DOHH2 (cell line): ENCODE measurements around the gene LRRC56.

Experiments used
- EZH2phosphoT487 ChIP-seq: fragments of 200-600 bp; sonication (generic); IDR thresholded peaks from 2 replicates; pipeline ENCODE4 v1.6.1; 2017; ENCODE audit warnings: borderline replicate concordance, mild to moderate bottlenecking, antibody characterized with exemption, low read length, moderate library complexity, mixed read lengths
- TF ChIP-seq, protein P1 (sequence below): fragments of 200-600 bp; sonication (generic); IDR thresholded peaks from one replicate; pipeline ENCODE4 v1.5.1; 2014; ENCODE audit warnings: antibody characterized with exemption, mild to moderate bottlenecking, low read depth, low read length; ENCODE audit not compliant: poor library complexity, severe bottlenecking

DNA sequence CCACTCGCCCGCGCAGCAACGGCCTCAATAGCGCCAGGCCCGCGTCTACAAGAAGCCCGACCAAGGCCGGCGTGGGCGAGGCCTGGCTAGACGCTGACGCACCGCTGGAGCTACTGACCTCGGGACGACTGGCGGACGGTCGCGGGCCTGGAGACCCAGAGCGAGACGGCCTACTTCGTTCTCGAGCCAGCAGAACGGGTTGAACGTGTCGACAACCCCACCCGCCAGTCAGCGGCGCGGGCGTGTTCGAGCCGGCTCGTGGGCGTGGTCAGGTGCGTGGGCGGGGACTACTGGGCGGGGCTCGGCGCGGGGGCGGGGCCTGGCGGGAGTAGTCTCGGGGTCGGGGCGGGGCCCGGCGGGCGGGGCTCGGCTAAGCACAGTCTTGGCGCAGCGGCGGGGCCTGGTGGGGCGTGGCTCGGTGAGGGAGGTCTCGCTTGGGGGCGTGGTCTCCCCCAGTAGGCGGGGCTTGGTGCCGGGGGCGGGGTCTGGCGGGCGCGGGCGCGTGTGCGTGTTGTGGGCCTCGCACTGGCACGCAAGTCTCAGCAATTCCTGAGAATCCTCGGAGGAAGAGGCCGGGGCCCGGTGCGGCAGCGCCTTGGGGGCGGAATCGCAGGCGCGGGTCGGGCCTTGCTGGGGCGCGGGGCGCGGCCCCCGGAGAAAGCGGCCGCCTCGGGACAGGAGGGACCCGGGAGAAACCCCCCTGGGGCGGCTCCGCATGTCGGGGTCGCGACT is 30.2 kb upstream of the LRRC56 start, which contains the start of gene RNH1:
- TF ChIP-seq, protein P1, sequence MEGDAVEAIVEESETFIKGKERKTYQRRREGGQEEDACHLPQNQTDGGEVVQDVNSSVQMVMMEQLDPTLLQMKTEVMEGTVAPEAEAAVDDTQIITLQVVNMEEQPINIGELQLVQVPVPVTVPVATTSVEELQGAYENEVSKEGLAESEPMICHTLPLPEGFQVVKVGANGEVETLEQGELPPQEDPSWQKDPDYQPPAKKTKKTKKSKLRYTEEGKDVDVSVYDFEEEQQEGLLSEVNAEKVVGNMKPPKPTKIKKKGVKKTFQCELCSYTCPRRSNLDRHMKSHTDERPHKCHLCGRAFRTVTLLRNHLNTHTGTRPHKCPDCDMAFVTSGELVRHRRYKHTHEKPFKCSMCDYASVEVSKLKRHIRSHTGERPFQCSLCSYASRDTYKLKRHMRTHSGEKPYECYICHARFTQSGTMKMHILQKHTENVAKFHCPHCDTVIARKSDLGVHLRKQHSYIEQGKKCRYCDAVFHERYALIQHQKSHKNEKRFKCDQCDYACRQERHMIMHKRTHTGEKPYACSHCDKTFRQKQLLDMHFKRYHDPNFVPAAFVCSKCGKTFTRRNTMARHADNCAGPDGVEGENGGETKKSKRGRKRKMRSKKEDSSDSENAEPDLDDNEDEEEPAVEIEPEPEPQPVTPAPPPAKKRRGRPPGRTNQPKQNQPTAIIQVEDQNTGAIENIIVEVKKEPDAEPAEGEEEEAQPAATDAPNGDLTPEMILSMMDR = no peak
- TF ChIP-seq EZH2phosphoT487 = no peak
